ENCODE measurements around the gene SCLT1.

Gene SCLT1

DNA sequence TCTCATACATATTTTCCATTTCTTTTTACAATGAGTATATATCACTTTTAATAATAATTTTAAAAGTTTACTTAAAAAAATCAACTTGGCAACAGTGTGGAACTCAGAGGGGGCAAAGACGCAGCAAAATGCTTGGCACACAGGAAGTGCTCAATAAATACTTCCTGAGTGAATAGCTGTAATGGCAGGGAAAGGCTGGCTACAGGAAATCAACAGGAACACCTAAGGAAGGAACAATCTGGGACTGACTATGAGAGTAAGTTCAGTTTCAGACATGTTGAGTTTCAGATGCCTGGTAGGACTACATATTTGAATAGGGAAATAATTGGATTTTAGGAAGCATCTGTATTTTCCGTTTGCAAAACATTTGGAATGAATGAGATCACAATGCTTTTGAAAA, 137.6 kb downstream of the SCLT1 start:
- no peak for DNase-seq

GRCh38 chr4:128954941-128955340, 138.4 kb downstream of the SCLT1 start:
- DNase-seq: no peak

DNA sequence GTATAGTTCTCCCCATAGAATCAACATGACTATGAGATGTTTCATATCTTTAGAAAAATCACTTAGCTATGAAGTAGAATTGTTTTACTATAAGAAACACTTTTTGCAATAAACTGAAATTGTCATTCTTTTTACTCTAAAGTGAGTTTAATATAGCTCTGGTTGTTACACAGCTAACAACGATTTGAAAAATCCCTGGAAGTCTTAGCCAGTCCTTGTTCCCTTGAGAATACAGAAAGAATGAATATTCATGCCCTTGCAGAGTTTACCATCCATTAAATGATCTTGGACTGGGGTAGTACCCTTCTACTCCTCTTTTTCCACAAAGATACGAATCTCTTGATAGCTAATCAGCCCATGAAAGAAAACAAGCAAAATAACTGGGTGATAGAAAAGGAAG, 142.0 kb downstream of the SCLT1 start:
- DNase-seq: no peak

DNA sequence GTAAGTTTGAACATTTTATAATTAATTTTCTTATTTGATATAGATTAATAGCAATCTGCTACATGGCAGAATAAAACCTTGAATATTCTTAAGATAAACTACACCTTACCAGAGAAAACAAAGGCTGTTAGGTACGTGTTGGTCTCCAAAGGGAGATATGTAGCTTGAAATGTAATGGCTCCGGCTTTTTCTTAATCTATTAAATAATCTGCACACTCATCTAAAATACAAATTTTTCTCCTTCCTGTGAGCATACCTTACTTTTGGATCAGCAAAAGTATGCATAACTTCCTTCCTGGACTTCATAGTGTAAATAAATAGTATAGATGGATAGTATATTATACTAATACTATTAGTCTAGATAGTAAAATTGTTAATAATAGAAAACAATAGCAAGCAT, 142.5 kb downstream of the SCLT1 start:
- DNase-seq: no peak

- no peak for DNase-seq
These were observed 146.4 kb downstream of the SCLT1 start for GRCh38 chr4:128946916-128947315.

DNA sequence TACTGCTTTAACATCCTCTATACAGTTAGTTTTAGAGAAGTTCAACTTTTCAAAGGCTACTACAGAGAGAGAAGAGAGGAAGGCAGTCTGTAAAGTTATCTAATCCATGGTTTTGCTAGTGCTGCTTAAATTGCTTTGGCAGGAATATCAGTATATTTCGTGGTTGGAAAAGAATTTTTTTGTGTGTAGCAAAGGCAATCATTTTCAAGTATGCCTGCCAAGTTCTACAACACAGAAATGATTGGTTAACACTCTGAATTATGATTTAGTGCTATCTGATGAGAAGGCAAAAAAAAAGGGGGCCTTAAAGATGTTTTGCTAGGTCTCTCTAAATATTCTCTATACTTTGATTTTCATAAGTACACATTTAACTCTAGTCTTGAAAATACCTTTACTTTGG, 150.7 kb downstream of the SCLT1 start:
- no peak for DNase-seq

DNA sequence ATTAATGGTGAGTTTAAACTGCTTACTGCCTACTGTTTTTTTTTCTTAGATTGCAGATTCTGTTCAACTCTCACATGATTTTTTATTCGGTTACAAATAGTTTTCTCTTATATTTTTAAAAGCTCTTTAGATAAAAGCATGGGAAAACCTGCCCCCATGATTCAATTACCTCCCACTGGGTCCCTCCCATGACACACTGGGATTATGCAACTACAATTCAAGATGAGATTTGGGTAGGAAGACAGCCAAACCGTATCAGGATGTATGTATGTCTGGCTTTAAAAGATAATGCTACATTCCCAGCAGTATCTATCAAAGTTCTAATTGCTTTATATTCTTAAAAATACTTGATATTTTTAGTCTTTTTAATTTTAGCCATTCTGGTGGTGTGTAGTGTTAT, 152.4 kb downstream of the SCLT1 start:
- no peak for DNase-seq

- DNase-seq: no peak
These were observed 163.3 kb downstream of the SCLT1 start for GRCh38 chr4:128930051-128930450.

- no peak for DNase-seq
These were observed 168.4 kb downstream of the SCLT1 start for GRCh38 chr4:128924951-128925350.

- DNase-seq: no peak
These were observed 171.4 kb downstream of the SCLT1 start for GRCh38 chr4:128921954-128922353.

GRCh38 chr4:128917781-128918180, 175.6 kb downstream of the SCLT1 start:
- no peak for DNase-seq

GRCh38 chr4:128916832-128917231, 176.5 kb downstream of the SCLT1 start:
- DNase-seq: no peak

DNA sequence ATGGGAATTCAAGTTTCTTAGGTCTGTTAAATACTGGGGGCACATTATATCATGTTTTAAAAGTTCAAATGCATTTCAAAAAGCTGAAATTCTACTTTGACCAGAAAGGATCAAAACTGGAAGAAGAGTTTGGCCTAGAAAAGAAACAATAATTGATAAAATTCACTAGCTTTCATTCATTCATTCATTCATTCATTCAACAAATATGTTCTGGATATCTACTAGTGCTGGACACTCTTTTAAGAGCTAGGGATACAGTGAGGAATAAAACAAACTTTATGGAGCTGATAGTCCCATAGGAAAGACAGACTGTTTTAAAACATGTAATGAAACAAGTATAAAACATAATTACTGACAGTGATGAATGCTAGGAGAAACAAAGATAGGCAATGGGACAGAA, 177.8 kb downstream of the SCLT1 start:
- no peak for DNase-seq

DNA sequence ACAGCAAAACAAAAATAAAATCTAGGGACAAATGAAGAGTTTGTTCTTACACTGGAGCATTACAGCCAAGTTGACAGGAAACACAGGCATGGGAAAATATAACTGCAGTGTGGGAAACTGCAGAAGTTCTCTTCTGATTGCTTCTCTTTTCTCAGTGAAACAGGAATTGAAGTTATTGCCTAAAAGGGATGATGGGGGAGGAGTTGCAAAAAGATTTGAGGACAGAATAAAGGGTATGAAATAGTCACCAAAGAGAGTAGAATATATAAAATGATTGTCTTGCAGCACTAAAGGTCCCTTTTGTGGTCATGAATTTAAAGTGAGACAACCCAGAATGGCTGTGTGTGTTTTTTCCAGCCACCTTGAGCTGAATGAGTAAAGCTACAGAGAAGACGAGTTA, 180.1 kb downstream of the SCLT1 start:
- no peak for DNase-seq

DNA sequence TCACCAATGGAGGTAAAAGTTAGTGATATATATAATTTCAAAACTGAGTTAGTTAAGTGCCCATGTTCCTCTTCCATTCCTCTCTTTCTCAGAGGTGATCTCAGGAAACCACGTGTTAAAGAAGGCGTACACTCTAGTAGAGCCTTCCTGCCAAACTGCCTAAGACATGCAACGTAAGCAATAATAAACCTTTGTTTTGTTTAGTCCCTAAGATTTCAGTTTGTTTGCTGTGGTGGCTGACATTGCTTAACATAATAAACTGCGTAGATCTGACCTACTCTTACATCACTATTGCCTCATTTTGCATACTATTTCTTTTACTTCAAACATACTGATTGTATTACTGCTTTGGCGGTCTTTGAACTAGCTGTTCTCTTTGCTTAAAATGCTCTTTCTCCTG, 184.6 kb downstream of the SCLT1 start:
- DNase-seq: no peak

- DNase-seq: no peak
These were observed 185.4 kb downstream of the SCLT1 start for GRCh38 chr4:128907981-128908380.

DNA sequence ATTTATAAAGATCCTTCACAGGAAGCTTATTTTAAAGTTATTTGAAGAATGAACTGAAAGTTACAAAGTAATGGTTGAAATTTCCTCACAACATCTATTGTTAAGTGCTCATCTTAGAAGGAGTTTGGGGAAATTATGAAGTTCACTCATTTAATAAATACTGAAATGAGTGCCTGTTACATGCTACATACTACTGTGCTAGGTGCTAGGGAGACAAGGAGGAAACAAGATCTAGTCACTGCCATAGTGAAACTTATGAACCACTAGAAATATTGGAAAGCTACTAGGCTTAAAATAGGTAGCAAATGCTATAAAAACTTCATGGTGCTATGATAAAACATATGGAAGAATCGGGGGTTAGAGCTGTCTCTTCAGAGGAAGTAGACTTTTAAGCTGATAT, 186.8 kb downstream of the SCLT1 start:
- DNase-seq: no peak

DNA sequence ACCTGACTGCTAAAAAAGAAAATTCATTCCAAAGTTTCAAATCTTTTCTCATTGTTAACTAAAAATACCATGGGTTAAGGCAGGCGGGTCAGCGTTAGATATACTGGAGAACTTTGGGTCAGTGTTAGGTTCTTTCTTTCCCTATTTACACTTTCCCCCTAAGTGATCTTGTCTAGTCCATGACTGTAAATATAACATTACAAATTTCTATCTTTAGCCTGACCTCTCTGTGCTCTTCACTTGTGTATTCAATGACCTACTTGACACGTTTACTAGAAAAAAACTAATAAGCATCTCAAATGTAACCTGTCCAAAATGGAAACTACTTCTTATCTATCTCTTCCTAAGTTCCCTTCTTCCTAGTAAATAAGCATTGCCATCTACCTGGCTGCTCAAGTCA, 188.5 kb downstream of the SCLT1 start:
- DNase-seq: no peak

DNA sequence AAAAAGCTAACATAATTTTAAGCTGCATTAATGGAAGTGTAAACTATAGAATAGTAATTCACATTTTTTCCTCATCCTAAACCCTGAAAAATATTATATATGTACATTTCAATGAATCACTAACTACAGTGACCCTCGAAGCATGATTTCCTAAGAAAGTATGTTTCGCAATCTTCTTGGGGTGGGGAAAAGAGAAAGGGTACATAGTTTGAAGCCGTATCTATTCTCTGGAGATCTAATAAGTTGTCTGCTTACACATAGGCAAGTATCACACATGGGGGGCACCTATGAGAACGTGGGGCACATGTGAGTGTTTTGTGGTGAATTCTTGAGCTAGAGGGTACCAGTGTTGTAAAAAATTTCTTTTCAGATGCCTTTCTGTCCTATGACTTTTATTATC, 212.7 kb downstream of the SCLT1 start:
- DNase-seq: no peak

DNA sequence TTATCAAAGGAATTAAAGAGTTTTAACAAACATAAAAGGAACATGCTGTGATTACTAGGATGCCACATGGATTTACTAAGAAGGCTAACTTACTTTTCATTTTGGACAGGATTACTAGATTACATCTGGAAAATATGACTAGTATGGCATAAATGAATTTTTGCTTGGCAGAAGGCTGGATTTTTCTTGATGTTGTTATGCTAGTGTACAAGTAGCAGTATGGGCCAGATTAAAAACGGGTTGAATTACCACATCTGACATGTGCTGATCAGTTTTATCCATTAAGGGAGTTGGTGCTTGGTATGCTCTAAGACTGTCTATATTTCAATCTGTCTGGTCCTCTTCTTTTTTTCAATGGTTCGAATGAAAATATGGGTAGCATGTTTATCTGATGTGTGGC, 213.4 kb downstream of the SCLT1 start:
- DNase-seq: no peak

DNA sequence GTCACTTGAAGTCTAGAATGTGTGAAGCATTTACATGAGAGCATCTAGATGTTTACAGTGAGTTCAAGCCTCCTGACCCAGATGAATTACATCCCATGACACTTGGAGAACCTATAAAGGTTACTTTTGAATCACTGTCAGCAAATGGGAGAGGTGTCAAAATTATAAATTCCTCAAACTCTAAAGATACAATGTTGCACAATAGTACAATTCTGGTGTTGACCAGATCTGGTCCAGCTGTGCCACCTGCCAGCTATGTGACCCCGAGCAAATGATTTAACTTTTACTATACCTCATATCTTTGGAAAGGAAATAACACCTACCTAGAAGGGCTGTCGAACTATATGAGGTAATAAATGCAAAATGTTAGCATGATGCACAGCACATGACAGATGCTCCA, 214.1 kb downstream of the SCLT1 start:
- no peak for DNase-seq

DNA sequence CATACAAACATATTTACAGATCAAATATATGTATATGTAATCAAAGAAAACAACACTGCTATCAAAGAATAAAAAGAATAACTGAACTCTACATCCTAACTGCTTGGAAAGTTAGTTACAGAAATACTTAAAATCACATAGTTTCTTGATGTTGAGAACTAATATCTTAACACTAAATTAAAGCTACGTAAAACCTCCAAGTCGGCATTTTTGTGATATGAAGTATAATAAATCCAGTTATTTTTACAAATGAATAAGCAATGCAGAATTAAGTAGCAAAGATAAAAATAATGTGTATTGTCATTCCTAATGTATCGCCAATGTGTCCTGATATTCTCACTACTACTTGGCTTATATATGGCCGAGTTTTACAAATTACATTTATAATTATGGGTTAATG, 215.4 kb downstream of the SCLT1 start:
- DNase-seq: no peak

GRCh38 chr4:128876200-128876599, 217.1 kb downstream of the SCLT1 start:
- no peak for DNase-seq

DNA sequence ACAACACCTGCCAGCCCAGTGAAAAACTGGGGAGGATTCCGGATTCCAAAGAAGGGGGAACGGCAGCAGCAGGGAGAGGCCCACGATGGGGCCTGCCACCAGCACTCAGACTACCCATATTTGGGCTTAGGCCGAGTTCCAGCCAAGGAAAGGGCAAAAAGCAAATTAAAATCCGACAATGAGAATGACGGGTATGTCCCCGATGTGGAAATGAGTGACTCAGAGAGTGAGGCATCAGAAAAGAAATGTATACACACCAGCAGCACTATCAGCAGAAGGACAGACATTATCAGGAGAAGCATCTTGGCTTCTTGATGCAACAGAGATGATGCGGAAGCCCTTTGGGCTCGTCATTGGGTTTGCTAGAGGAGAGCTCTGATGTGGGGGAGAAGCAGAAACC, 221.4 kb downstream of the SCLT1 start:
- DNase-seq: no peak

DNA sequence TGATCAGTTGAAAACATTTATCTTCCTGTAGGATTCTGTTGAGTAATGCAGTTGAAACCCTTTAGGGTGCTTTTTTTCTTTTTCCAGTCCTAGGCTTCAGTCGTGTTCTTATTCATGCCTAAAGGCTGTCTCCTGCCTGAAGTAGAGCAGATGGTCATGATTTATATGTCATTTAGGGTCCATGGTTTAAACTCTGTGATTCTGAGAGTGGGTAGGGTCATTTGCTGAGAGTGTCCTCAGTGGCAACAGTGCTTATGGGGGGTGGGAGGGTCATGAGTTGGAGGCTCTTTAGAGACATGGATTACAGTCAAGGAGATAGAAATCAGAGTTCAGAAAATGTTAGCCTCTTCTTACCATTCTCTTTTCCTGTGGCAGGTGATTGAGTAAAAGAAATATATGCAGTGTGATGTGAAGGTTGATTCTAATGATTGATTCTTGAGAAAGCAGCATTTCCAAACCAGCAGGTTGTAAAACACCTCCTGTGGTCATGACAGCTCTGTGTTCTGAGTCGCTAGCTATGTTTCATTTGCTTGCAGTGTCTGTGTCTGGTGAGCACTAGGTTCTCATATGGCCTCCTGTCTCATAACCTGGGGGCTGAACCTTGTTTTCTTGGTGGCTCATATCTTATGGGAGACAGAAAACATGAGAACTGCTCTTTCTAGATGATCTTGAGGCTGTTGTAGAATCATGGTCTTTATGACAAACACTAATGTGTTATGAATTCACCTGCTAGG, 223.4 kb downstream of the SCLT1 start:
- no peak for DNase-seq

DNA sequence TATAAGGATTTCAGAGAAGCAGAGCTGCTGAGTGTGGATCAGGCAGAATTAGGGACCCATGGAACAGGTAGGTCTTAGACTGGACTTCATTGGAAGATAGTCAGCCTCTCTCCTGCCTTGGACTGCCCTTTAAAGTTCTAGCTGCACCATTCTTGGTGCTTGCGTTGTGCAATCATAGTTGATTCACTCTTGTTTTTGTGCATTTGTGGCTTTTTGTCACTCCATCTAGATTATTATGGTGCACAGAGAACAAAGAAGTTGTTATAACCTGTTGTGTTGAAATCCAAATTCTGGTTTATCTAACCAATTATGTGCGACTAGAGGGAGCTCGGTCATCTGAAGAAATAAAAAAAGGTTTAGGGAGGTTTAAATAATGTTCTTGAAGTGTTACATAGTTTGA, 224.6 kb downstream of the SCLT1 start:
- no peak for DNase-seq

Measured in activated CD8-positive, alpha-beta memory T cell treated with anti-CD3 and anti-CD28 coated beads, Interleukin-2, amount 50 U/mL, for 48 hours (primary cell).